Naive thymus-derived CD8-positive, alpha-beta T cell (primary cell): ENCODE data around the gene DLG2. TPM values are rescaled to one million over a fixed set of nuclear protein-coding genes. Genes with fewer than 3 reads are reported as not detected.

Source experiments
- polyA plus RNA-seq, 3 donors: library from polyadenylated mRNA; unstranded; fragments of 300-500 nt; fragmentation: Illumina TruSeq; gene quantifications; one replicate each; pipeline ENCODE4 v1.2.3, GENCODE V29; 2021
- total RNA-seq, 8 experiments: library from RNA in 2 of 8; stranded (reverse) in 2 of 8; gene quantifications; one replicate each; pipeline ENCODE4 v1.2.3 and lab custom pipeline; 2021 to 2026

The DLG2 gene
- total and polyA plus RNA-seq, 5 experiments from 2014 or later, result 0.86 to 6.2 (median 2.5) TPM

Other genes starting within 250 kb of the DLG2 start
- 10 to 100 TPM; 47.2 to 47.9 TPM for gene TMEM126B, start 1.2 kb upstream of the DLG2 start, total RNA-seq
- gene TMEM126B, start 1.2 kb upstream of the DLG2 start, polyA plus RNA-seq, result 10 to 100 TPM; 51.1 to 64.3 (median 56.6) TPM
- 10 to 100 TPM; 19.1 to 23.5 TPM for gene TMEM126A, start 20.6 kb upstream of the DLG2 start, total RNA-seq
- gene TMEM126A, start 20.6 kb upstream of the DLG2 start, polyA plus RNA-seq, result 10 to 100 TPM; 68.0 to 97.7 (median 75.4) TPM
- gene CREBZF, start 37.8 kb upstream of the DLG2 start, total RNA-seq, result 100 to 1,000 TPM; 116 to 118 TPM
- gene CREBZF, start 37.8 kb upstream of the DLG2 start, polyA plus RNA-seq, result 10 to 100 TPM in 2 of 3 donors, 1 to 10 TPM in 1; 9.5 to 11.6 (median 11.1) TPM
- under 1 TPM; 0.60 to 0.91 TPM for gene CCDC89, start 58.9 kb upstream of the DLG2 start, total RNA-seq
- not detected for gene CCDC89, start 58.9 kb upstream of the DLG2 start, polyA plus RNA-seq
- 10 to 100 TPM; 26.0 to 32.7 TPM for gene SYTL2, start 183.8 kb upstream of the DLG2 start, total RNA-seq
- 10 to 100 TPM; 11.8 to 27.9 (median 18.0) TPM for gene SYTL2, start 183.8 kb upstream of the DLG2 start, polyA plus RNA-seq
- gene CCDC83, start 228.0 kb upstream of the DLG2 start, total RNA-seq, result not detected
- not detected for gene CCDC83, start 228.0 kb upstream of the DLG2 start, polyA plus RNA-seq